ENCODE data around the gene ZFYVE9.

DNA sequence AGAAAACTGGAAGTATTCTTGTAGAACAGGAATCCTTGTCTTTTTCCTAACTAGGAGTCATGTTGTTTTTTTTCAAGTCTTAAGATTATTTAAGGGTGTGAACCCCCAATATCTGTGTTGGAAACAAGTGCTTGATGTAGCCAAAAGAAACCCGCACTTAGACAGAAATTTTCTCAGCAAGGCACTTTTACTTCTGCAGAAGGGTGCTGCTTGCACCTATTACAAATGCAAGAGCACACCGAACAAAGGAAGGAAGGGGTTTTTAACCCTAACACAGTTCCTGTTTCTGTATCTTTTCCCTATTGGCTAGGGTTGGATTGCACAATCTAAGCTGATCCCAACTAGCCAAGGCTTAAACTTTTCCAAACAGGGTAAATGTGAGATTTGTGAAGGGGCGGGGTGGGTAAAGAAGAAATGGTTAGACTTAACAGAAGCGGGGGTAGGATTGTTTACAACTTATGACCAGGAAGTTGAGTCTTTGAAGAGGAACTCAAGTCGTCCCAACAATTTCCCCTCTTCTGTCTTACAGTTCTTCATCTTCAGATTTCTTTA is 75.1 kb downstream of the ZFYVE9 start:
- TF ChIP-seq POLR2AphosphoS5 (IDR thresholded peaks at IDR 0.05; ENCODE audit: borderline replicate concordance, low read depth, low read length) (no peak), EZH2 (IDR thresholded peaks at IDR 0.05) (no peak), FOXP2 (optimal IDR thresholded peaks at IDR 0.05; ENCODE audit: control extremely low read depth, extremely low read length, insufficient read depth) (no peak)
